ENCODE measurements around the gene C10orf62. TPM values are rescaled to one million over a fixed set of nuclear protein-coding genes. Genes with fewer than 3 reads are reported as not detected.

Gene C10orf62
- total and polyA plus RNA-seq, 2 of the 8 experiments (the other 6 are each of a cell fraction or from before 2014, with no cell fraction given): 0.05 TPM; not detected in 1

DNA sequence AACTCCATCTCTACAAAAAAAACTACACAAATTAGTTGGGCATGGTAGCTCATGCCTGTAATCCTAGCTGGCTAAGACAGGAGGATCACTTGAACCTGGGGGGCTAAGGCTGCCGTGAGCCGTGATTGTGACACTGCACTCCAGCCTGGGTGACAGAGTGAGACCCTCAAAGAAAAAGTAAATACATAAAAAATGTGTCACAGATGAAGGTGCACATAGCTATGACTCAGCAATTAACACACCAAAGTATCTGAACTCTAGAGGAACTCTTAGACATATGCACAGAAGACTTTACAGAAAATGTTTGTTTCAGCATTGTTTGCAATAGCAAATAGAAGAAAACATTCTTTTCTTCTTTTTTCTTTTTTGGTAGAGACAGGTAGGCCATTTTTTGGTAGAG lies 8.3 kb downstream of the C10orf62 start:
- Histone ChIP-seq H3K14ac (ENCODE audit: insufficient read length) (no peak overlapping the region), H3K4ac (replicated peaks; ENCODE audit: insufficient read length, low read depth, low read length) (no peak overlapping the region), H2BK12ac (ENCODE audit: low read depth, low read length) (no peak overlapping the region), H3K9ac (replicated peaks in 1 of 4; ENCODE audit: extremely low read depth in 1 of 4, low read depth in 3 of 4, low read length in 3 of 4) (no peak overlapping the region), H2AK5ac (ENCODE audit: low read depth, low read length) (no peak overlapping the region), H4K91ac (replicated peaks; ENCODE audit: insufficient read length, low read length) (no peak overlapping the region), H3K36me3 (ENCODE audit: control insufficient read depth in 2 of 4, insufficient read depth in 4 of 4, low read length in 3 of 4) (no peaks in the 10 kb centered on the region), H3K18ac (ENCODE audit: extremely low read depth, low read length) (no peak overlapping the region), H3K23ac (ENCODE audit: insufficient read length) (no peak overlapping the region), H3K23me2 (ENCODE audit: low read depth, low read length) (no peaks in the 10 kb centered on the region), H3K56ac (replicated peaks; ENCODE audit: insufficient read length, low read depth, low read length) (no peak overlapping the region), H2BK20ac (ENCODE audit: low read length) (no peak overlapping the region), H3K79me2 (ENCODE audit: control insufficient read depth in 1 of 2, insufficient read depth in 2 of 2, low read length in 2 of 2) (no peaks in the 10 kb centered on the region), H3K4me3 (ENCODE audit: extremely low read depth in 1 of 4, insufficient read depth in 2 of 4, low read depth in 3 of 4, low read length in 4 of 4) (no peak overlapping the region), H2BK15ac (ENCODE audit: low read length) (no peak overlapping the region), H3K27me3 (replicated peaks in 1 of 4; ENCODE audit: control insufficient read depth in 3 of 4, extremely low read depth in 1 of 4, insufficient read depth in 3 of 4, low read length in 3 of 4) (no peaks in the 10 kb centered on the region), H4K20me1 (replicated peaks in 1 of 2; ENCODE audit: control insufficient read depth in 1 of 2, insufficient read depth in 2 of 2, low read length in 2 of 2) (no peaks in the 10 kb centered on the region), H3K27ac (ENCODE audit: low read depth, low read length) (no peak overlapping the region), H4K8ac (ENCODE audit: extremely low read depth, insufficient read depth, low read length) (no peak overlapping the region), H3K4me1 (replicated peaks in 1 of 4; ENCODE audit: control insufficient read depth in 3 of 4, insufficient read depth in 4 of 4, low read length in 3 of 4) (peaks cover 0 to 2% (median under 1%) of the 10 kb centered on the region in 4 experiments; a peak in 1 of 7 replicates), H2AFZ (ENCODE audit: low read length) (no peak overlapping the region), H4K5ac (ENCODE audit: insufficient read length, low read depth, low read length) (no peak overlapping the region), H3K9me3 (ENCODE audit: insufficient read depth in 2 of 2, low read depth in 1 of 2, low read length in 1 of 2) (no peaks in the 10 kb centered on the region), H3K79me1 (ENCODE audit: low read depth, low read length) (no peaks in the 10 kb centered on the region), H3K4me2 (ENCODE audit: insufficient read depth in 1 of 2, low read depth in 2 of 2, low read length in 2 of 2) (no peak overlapping the region), H2BK5ac (ENCODE audit: low read depth, low read length) (no peak overlapping the region), H2BK120ac (replicated peaks; ENCODE audit: low read depth, low read length) (no peak overlapping the region)
- TF ChIP-seq KDM5A (IDR thresholded peaks at IDR 0.05; ENCODE audit: low read length): no peak
- 93% methylated on average over 2 of the region's 2 CpGs; no CpG with 5 or more reads in 1 of the 2 experiments for WGBS, 2 experiments (ENCODE audit: extremely low coverage in 1 of 2, insufficient coverage in 1 of 2, insufficient read length in 1 of 2, insufficient replicate concordance in 2 of 2, low coverage in 1 of 2, low lambda C conversion rate in 2 of 2, missing lambda C conversion rate in 1 of 2)
- DNase-seq (ENCODE audit: low read depth in 1 of 2, low spot score in 2 of 2): no peak
- CTCF ChIA-PET (ENCODE audit: partially characterized antibody): interaction anchor here (0.8 to 4.3 kb wide), 12 partner anchors 8 to 134 kb away, joined by 3 to 24 read pairs (median 4); partner anchors contain the start of genes ANKRD2, C10orf62 and HOGA1
- FAIRE-seq: no peak
- POLR2A ChIA-PET (ENCODE audit: partially characterized antibody): interaction anchor here (0.9 to 1.1 kb wide), 2 partner anchors 10 to 18 kb away, joined by 3 read pairs; no protein-coding TSS in a partner anchor
